Lower lobe of right lung (tissue), 2 donors: Measurements from ENCODE around the gene ZNF57. TPM values are rescaled to one million over a fixed set of nuclear protein-coding genes. Genes with fewer than 3 reads are reported as not detected.
"Not testable (repeated sequence)": the region's sequence is repeated elsewhere in the genome, so short reads cannot be mapped to it uniquely, and the experiment has no call there.

ENCODE experiments used
- ATAC-seq, 2 donors: fragments of 200-7000 bp; cut with Tn5 transposase; one replicate each; pipeline ENCODE4 v1.9.1; 2020 to 2022; ENCODE audit warnings: mild to moderate bottlenecking in 2 of 2, moderate library complexity in 2 of 2
- DNase-seq: peaks from one replicate; pipeline ENCODE4 v3.0.0-alpha.2; 2020
- H3K27ac ChIP-seq: fragments of 200-600 bp; one replicate; pipeline ENCODE4 v1.8.0; 2022
- H3K27me3 ChIP-seq: fragments of 200-600 bp; one replicate; pipeline ENCODE4 v1.8.0; 2022; ENCODE audit warnings: low read depth
- H3K36me3 ChIP-seq: fragments of 200-600 bp; one replicate; pipeline ENCODE4 v1.8.0; 2022; ENCODE audit warnings: mild to moderate bottlenecking
- H3K4me1 ChIP-seq: fragments of 200-600 bp; one replicate; pipeline ENCODE4 v1.8.0; 2022
- H3K4me3 ChIP-seq: fragments of 200-600 bp; one replicate; pipeline ENCODE4 v1.8.0; 2022; ENCODE audit warnings: mild to moderate bottlenecking
- H3K9me3 ChIP-seq: fragments of 200-600 bp; one replicate; pipeline ENCODE4 v1.8.0; 2022
- CTCF ChIP-seq: fragments of 200-600 bp; IDR thresholded peaks from one replicate; pipeline ENCODE4 v1.8.0; 2022; ENCODE audit warnings: antibody characterized with exemption, mild to moderate bottlenecking
- intact Hi-C: fragments of 100-400 bp; cut with DNase I; formaldehyde crosslinking; loops from one replicate; pipeline ENCODE4 v1.11.0; 2022
- total RNA-seq: library from RNA; stranded (reverse); fragmentation: NEBNext Ultra II Directional; extraction: Animal tissue kit (Norgen Biotek cat#: 25700); gene quantifications from one replicate; pipeline ENCODE4 v1.2.1, GENCODE V29; 2021
- donor health status: DM: no; HTN: yes; CAD: no; lungs with severe emphysema.

Gene ZNF57
- total RNA-seq, 1 donor from 2014 or later = 5.1 TPM

GRCh38 chr19:2869618-2870017, 31.1 kb upstream of the ZNF57 start:
- Histone ChIP-seq H3K9me3 (no peaks in the 10 kb centered on the region), H3K36me3 (no peaks in the 10 kb centered on the region), H3K27me3 (no peaks in the 10 kb centered on the region), H3K4me3 (no peak overlapping the region), H3K4me1 (no peaks in the 10 kb centered on the region), H3K27ac (no peak overlapping the region)
- ATAC-seq = no peak
- intact Hi-C loops = no loop called here
- no peak for TF ChIP-seq CTCF
- DNase-seq = no peak

- ATAC-seq, H3K27ac ChIP-seq, H3K9me3 ChIP-seq, DNase-seq, intact Hi-C loops, H3K36me3 ChIP-seq, H3K27me3 ChIP-seq, H3K4me3 ChIP-seq, H3K4me1 ChIP-seq: not testable (repeated sequence)
These were observed 28.6 kb upstream of the ZNF57 start for GRCh38 chr19:2872175-2872574.

GRCh38 chr19:2877398-2878331, 23.1 kb upstream of the ZNF57 start:
- no peaks in the 10 kb centered on the region for H3K27me3 ChIP-seq
- ATAC-seq = no peak
- TF ChIP-seq CTCF = no peak
- H3K27ac ChIP-seq = no peak overlapping the region
- peaks cover 29% of the 10 kb centered on the region for H3K9me3 ChIP-seq
- intact Hi-C loops = no loop called here
- H3K4me3 ChIP-seq = no peak overlapping the region
- DNase-seq = no peak
- H3K4me1 ChIP-seq = no peaks in the 10 kb centered on the region
- H3K36me3 ChIP-seq = no peaks in the 10 kb centered on the region

- intact Hi-C loops = no loop called here
- TF ChIP-seq CTCF = no peak
- H3K36me3 ChIP-seq = no peaks in the 10 kb centered on the region
- no peak overlapping the region for H3K4me3 ChIP-seq
- H3K9me3 ChIP-seq = peaks cover 4% of the 10 kb centered on the region
- DNase-seq (no peak), ATAC-seq (no peak)
- no peaks in the 10 kb centered on the region for H3K27me3 ChIP-seq
- no peak overlapping the region for H3K27ac ChIP-seq
- H3K4me1 ChIP-seq = peaks cover 9% of the 10 kb centered on the region
These were observed 16.9 kb upstream of the ZNF57 start for GRCh38 chr19:2883686-2884439.

- no peak for DNase-seq
- TF ChIP-seq CTCF = no peak
- intact Hi-C loops = no loop called here
- H3K36me3 ChIP-seq = no peaks in the 10 kb centered on the region
- peaks cover 9% of the 10 kb centered on the region for H3K4me1 ChIP-seq
- H3K27ac ChIP-seq = no peak overlapping the region
- no peak for ATAC-seq
- no peaks in the 10 kb centered on the region for H3K9me3 ChIP-seq
- no peak overlapping the region for H3K4me3 ChIP-seq
- no peaks in the 10 kb centered on the region for H3K27me3 ChIP-seq
These were observed 15.0 kb upstream of the ZNF57 start for GRCh38 chr19:2885736-2886135.
